SU-DHL-6 (cell line): ENCODE measurements around the gene OTULIN.

Experiments
- H2AFZ ChIP-seq: fragments of 200-600 bp; sonication (generic); 2 replicates; pipeline ENCODE4 v1.6.1; 2014; ENCODE audit warnings: low read depth, mild to moderate bottlenecking, moderate library complexity, mixed read lengths, antibody characterized with exemption, low read length; ENCODE audit not compliant: severe bottlenecking
- H3F3A ChIP-seq: fragments of 200-600 bp; shearing (Covaris generic); 2 replicates; pipeline ENCODE4 v1.6.0; 2016; ENCODE audit warnings: antibody characterized with exemption, mild to moderate bottlenecking; ENCODE audit not compliant: insufficient read depth
- H3K27ac ChIP-seq: fragments of 200-600 bp; sonication (generic); 2 replicates; pipeline ENCODE4 v1.5.1; 2016; ENCODE audit warnings: low read depth, mild to moderate bottlenecking, low read length, moderate library complexity, mixed read lengths
- H3K27me3 ChIP-seq: fragments of 200-600 bp; sonication (generic), shearing (Covaris generic); 2 replicates; pipeline ENCODE4 v1.6.0; 2014; ENCODE audit warnings: mild to moderate bottlenecking, low read length
- H3K36me3 ChIP-seq: fragments of 200-600 bp; sonication (generic); 2 replicates; pipeline ENCODE4 v1.6.1; 2014; ENCODE audit warnings: mild to moderate bottlenecking, low read length, mixed read lengths
- H3K4me2 ChIP-seq: fragments of 300-600, 200-600 bp; shearing (Covaris generic), sonication (generic); 2 replicates; pipeline ENCODE4 v1.6.0; 2014; ENCODE audit warnings: low read length, low read depth, mild to moderate bottlenecking; ENCODE audit not compliant: poor library complexity, severe bottlenecking
- H3K4me3 ChIP-seq: fragments of 200-600 bp; sonication (generic); 2 replicates; pipeline ENCODE4 v1.5.1; 2014; ENCODE audit warnings: antibody characterized with exemption, low read length, mild to moderate bottlenecking, mixed read lengths; ENCODE audit not compliant: insufficient read depth, poor library complexity, severe bottlenecking
- H3K79me2 ChIP-seq: fragments of 200-600 bp; sonication (generic); 2 replicates; pipeline ENCODE4 v1.6.1; 2014; ENCODE audit warnings: mild to moderate bottlenecking, low read length, moderate library complexity; ENCODE audit not compliant: insufficient read depth
- H3K9ac ChIP-seq: fragments of 200-600 bp; sonication (generic); 2 replicates; pipeline ENCODE4 v1.7.0; 2014; ENCODE audit warnings: mild to moderate bottlenecking, low read length
- H3K9me2 ChIP-seq: fragments of 200-600 bp; sonication (generic); replicated peaks from 2 replicates; pipeline ENCODE4 v1.6.1; 2014; ENCODE audit warnings: low read length; ENCODE audit not compliant: insufficient read depth
- H3K9me3 ChIP-seq: fragments of 200-600 bp; sonication (generic); 2 replicates; pipeline ENCODE4 v1.6.1; 2014; ENCODE audit warnings: low read length, mixed read lengths; ENCODE audit not compliant: insufficient read depth
- H4K20me1 ChIP-seq: fragments of 200-600 bp; sonication (generic); 2 replicates; pipeline ENCODE4 v1.6.1; 2014; ENCODE audit warnings: low read depth, mild to moderate bottlenecking, antibody characterized with exemption, low read length, moderate library complexity, mixed read lengths
- CTCF ChIP-seq: fragments of 200-600 bp; sonication (generic); IDR thresholded peaks from one replicate; pipeline ENCODE4 v1.5.1; 2017; ENCODE audit warnings: antibody characterized with exemption, mild to moderate bottlenecking, low read length, moderate library complexity; ENCODE audit not compliant: insufficient read depth, poor library complexity, severe bottlenecking
- EZH2phosphoT487 ChIP-seq: fragments of 200-600 bp; sonication (generic), shearing (Covaris generic); conservative IDR thresholded peaks from 2 replicates; pipeline ENCODE4 v1.6.1; 2018; ENCODE audit warnings: mild to moderate bottlenecking, antibody characterized with exemption, low read length, moderate library complexity, mixed read lengths

Gene OTULIN

GRCh38 chr5:14716755-14717752 is 52.5 kb downstream of the OTULIN start:
- Histone ChIP-seq H3K4me3 (no peak overlapping the region), H3F3A (peaks cover 8% of the 10 kb centered on the region), H3K27me3 (no peaks in the 10 kb centered on the region), H3K9me3 (no peaks in the 10 kb centered on the region), H3K9ac (no peak overlapping the region), H3K27ac (no peak overlapping the region), H3K36me3 (peaks cover 6% of the 10 kb centered on the region; the same call in 1 of the 2 replicates), H3K9me2 (no peaks in the 10 kb centered on the region), H3K79me2 (no peaks in the 10 kb centered on the region), H3K4me2 (no peak overlapping the region), H4K20me1 (no peaks in the 10 kb centered on the region), H2AFZ (no peak overlapping the region)
- TF ChIP-seq CTCF = no peak
- TF ChIP-seq EZH2phosphoT487 = no peak

- Histone ChIP-seq H3K9ac (no peak overlapping the region), H3K36me3 (peaks cover 6% of the 10 kb centered on the region; the same call in 1 of the 2 replicates), H3K9me3 (no peaks in the 10 kb centered on the region), H3K4me2 (no peak overlapping the region), H3K27me3 (no peaks in the 10 kb centered on the region), H2AFZ (no peak overlapping the region), H3K79me2 (no peaks in the 10 kb centered on the region), H3K9me2 (no peaks in the 10 kb centered on the region), H3K27ac (no peak overlapping the region), H4K20me1 (no peaks in the 10 kb centered on the region), H3K4me3 (no peak overlapping the region), H3F3A (peaks cover 8% of the 10 kb centered on the region)
- TF ChIP-seq CTCF (no peak), EZH2phosphoT487 (no peak)
These were observed 54.3 kb downstream of the OTULIN start for GRCh38 chr5:14718778-14719177.

GRCh38 chr5:14720236-14720923 is 55.9 kb downstream of the OTULIN start:
- Histone ChIP-seq H3K9ac (no peak overlapping the region), H3F3A (peaks cover 8% of the 10 kb centered on the region), H3K27ac (no peak overlapping the region), H4K20me1 (no peaks in the 10 kb centered on the region), H3K36me3 (peaks cover 6% of the 10 kb centered on the region; the same call in 1 of the 2 replicates), H3K4me2 (no peak overlapping the region), H3K9me2 (no peaks in the 10 kb centered on the region), H3K79me2 (no peaks in the 10 kb centered on the region), H3K27me3 (no peaks in the 10 kb centered on the region), H3K4me3 (no peak overlapping the region), H2AFZ (no peak overlapping the region), H3K9me3 (no peaks in the 10 kb centered on the region)
- no peak for TF ChIP-seq CTCF
- TF ChIP-seq EZH2phosphoT487 = no peak
